Measurements from ENCODE around the gene LMNB1. TPM values are rescaled to one million over a fixed set of nuclear protein-coding genes. Genes with fewer than 3 reads are reported as not detected.

LMNB1 gene
- total RNA-seq, 2 experiments from 2014 or later, result 173 to 280 TPM

DNA sequence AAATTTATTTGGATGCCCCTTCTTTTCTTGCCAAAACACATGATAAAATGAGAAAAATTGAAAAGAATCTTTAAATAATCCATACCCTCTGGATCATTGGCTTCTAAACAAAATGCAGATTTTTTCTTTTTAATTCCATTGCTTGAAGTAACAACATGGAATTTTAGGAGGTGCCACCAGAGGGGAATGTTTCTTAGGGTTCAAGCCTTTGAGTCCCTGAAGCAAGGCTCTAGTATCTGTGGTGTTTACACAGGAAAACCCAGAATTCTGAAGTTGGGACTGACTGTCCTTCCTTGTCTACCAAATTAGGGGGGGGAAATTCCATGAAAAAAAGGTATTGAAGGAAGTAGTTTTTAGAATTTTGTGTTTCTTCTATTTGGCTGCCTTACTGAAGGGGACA, 69.4 kb downstream of the LMNB1 start:
- TF ChIP-seq, protein P1, sequence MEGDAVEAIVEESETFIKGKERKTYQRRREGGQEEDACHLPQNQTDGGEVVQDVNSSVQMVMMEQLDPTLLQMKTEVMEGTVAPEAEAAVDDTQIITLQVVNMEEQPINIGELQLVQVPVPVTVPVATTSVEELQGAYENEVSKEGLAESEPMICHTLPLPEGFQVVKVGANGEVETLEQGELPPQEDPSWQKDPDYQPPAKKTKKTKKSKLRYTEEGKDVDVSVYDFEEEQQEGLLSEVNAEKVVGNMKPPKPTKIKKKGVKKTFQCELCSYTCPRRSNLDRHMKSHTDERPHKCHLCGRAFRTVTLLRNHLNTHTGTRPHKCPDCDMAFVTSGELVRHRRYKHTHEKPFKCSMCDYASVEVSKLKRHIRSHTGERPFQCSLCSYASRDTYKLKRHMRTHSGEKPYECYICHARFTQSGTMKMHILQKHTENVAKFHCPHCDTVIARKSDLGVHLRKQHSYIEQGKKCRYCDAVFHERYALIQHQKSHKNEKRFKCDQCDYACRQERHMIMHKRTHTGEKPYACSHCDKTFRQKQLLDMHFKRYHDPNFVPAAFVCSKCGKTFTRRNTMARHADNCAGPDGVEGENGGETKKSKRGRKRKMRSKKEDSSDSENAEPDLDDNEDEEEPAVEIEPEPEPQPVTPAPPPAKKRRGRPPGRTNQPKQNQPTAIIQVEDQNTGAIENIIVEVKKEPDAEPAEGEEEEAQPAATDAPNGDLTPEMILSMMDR (conservative IDR thresholded peaks at IDR 0.05; ENCODE audit: low read length), result no peak
- TF ChIP-seq EZH2phosphoT487 (IDR thresholded peaks at IDR 0.05; ENCODE audit: borderline replicate concordance, low read depth, low read length), result no peak
- Histone ChIP-seq H3K9me3 (ENCODE audit: low read length) (no peaks in the 10 kb centered on the region), H3K4me2 (ENCODE audit: low read length) (no peak overlapping the region), H3K36me3 (ENCODE audit: insufficient read depth, low read length) (no peaks in the 10 kb centered on the region), H2AFZ (ENCODE audit: low read length) (no peak overlapping the region), H3K4me1 (ENCODE audit: insufficient read depth, low read length, poor library complexity, severe bottlenecking) (peaks cover 10% of the 10 kb centered on the region), H3K9me2 (ENCODE audit: insufficient read depth, low read length) (no peaks in the 10 kb centered on the region), H4K20me1 (ENCODE audit: insufficient read depth, low read length) (no peaks in the 10 kb centered on the region), H3K27ac (ENCODE audit: low read depth, low read length, poor library complexity, severe bottlenecking) (no peak overlapping the region), H3K79me2 (ENCODE audit: insufficient read depth, low read depth, low read length) (no peaks in the 10 kb centered on the region), H3K4me3 (ENCODE audit: low read depth, low read length, poor library complexity, severe bottlenecking) (no peak overlapping the region)
- BruUV-seq (replicated peaks), result no TSS peak
- intact Hi-C loops (cut with micrococcal nuclease; ENCODE audit: unreplicated experiment), result loop anchor here (10.0 kb wide), 1 partner anchor 468 kb away; no protein-coding TSS in a partner anchor
- DNase-seq (ENCODE audit: low spot score), result no peak
- ChIA-PET POLR2A (interaction anchor here (0.6 to 1.0 kb wide), 2 partner anchors 11 to 18 kb away, joined by 4 to 5 read pairs; no protein-coding TSS in a partner anchor), CTCF (ENCODE audit: unreplicated experiment) (no interaction called here)

DNA sequence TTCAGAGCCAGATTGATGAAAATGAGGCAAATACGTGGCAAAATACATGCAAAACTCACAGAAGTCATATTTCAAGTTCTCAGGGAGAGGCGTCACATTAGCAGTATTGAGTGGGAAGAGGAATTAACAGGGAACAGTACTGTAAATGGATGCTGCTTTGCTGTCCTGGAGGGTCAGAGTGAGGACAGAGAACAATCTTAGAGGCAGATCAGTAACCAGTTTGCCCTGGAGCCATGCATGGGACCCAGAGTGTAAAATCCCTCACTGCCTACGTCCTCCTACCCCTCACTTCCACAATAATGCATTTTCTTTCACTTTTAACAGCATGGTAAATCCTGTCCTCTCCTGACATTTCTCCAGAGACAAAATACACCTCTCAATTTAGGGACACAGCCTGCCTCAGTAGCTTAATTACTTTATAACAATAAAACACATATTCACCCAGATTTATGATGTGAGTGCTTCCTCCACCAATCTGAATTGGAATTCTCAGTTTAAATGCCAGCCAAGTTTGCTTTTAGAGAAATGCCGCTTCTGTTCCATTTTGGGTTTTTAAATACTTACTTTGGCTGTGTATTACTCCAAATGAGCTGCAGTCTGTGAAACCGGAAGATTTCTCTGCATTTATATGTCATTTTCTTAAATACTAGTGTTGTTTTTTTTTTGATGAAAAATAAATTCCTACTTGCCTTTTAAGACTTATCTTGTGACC, 70.0 kb downstream of the LMNB1 start:
- BruUV-seq (replicated peaks), result no TSS peak
- Histone ChIP-seq H3K79me2 (ENCODE audit: insufficient read depth, low read depth, low read length) (no peaks in the 10 kb centered on the region), H4K20me1 (ENCODE audit: insufficient read depth, low read length) (no peaks in the 10 kb centered on the region), H2AFZ (ENCODE audit: low read length) (no peak overlapping the region), H3K4me1 (ENCODE audit: insufficient read depth, low read length, poor library complexity, severe bottlenecking) (peaks cover 16% of the 10 kb centered on the region), H3K9me2 (ENCODE audit: insufficient read depth, low read length) (no peaks in the 10 kb centered on the region), H3K4me2 (ENCODE audit: low read length) (no peak overlapping the region), H3K9me3 (ENCODE audit: low read length) (no peaks in the 10 kb centered on the region), H3K4me3 (ENCODE audit: low read depth, low read length, poor library complexity, severe bottlenecking) (no peak overlapping the region), H3K36me3 (ENCODE audit: insufficient read depth, low read length) (no peaks in the 10 kb centered on the region), H3K27ac (ENCODE audit: low read depth, low read length, poor library complexity, severe bottlenecking) (no peak overlapping the region)
- TF ChIP-seq, protein P1 (conservative IDR thresholded peaks at IDR 0.05; ENCODE audit: low read length), result no peak
- no peak for TF ChIP-seq EZH2phosphoT487 (IDR thresholded peaks at IDR 0.05; ENCODE audit: borderline replicate concordance, low read depth, low read length)
- intact Hi-C loops (cut with micrococcal nuclease; ENCODE audit: unreplicated experiment), result loop anchor here (10.0 kb wide), 1 partner anchor 468 kb away; no protein-coding TSS in a partner anchor
- DNase-seq (ENCODE audit: low spot score), result no peak
- ChIA-PET POLR2A (interaction anchor here (0.6 to 0.7 kb wide), 2 partner anchors 13 to 31 kb away, joined by 3 to 4 read pairs; no protein-coding TSS in a partner anchor), CTCF (ENCODE audit: unreplicated experiment) (no interaction called here)

- no peak for DNase-seq (ENCODE audit: low spot score)
- ChIA-PET POLR2A (interaction anchor here (0.6 kb wide), 1 partner anchor 32 kb away, joined by 3 read pairs; no protein-coding TSS in a partner anchor), CTCF (ENCODE audit: unreplicated experiment) (no interaction called here)
- Histone ChIP-seq H3K4me3 (ENCODE audit: low read depth, low read length, poor library complexity, severe bottlenecking) (no peak overlapping the region), H3K9me2 (ENCODE audit: insufficient read depth, low read length) (no peaks in the 10 kb centered on the region), H4K20me1 (ENCODE audit: insufficient read depth, low read length) (no peaks in the 10 kb centered on the region), H3K36me3 (ENCODE audit: insufficient read depth, low read length) (0 out of 2 replicates have a peak, but pooled peaks cover 2% of the 10 kb centered on the region), H3K27ac (ENCODE audit: low read depth, low read length, poor library complexity, severe bottlenecking) (no peak overlapping the region), H3K4me2 (ENCODE audit: low read length) (no peak overlapping the region), H3K4me1 (ENCODE audit: insufficient read depth, low read length, poor library complexity, severe bottlenecking) (peaks cover 21% of the 10 kb centered on the region), H3K79me2 (ENCODE audit: insufficient read depth, low read depth, low read length) (no peaks in the 10 kb centered on the region), H2AFZ (ENCODE audit: low read length) (no peak overlapping the region), H3K9me3 (ENCODE audit: low read length) (no peaks in the 10 kb centered on the region)
- TF ChIP-seq EZH2phosphoT487 (IDR thresholded peaks at IDR 0.05; ENCODE audit: borderline replicate concordance, low read depth, low read length), result no peak
- TF ChIP-seq, protein P1 (conservative IDR thresholded peaks at IDR 0.05; ENCODE audit: low read length), result no peak
- BruUV-seq (replicated peaks), result no TSS peak
- intact Hi-C loops (cut with micrococcal nuclease; ENCODE audit: unreplicated experiment), result loop anchor here (10.0 kb wide), 1 partner anchor 467 kb away; no protein-coding TSS in a partner anchor
These were observed 70.5 kb downstream of the LMNB1 start for GRCh38 chr5:126847456-126847820.
